Right ventricle myocardium inferior (tissue), 1 donor: Measurements from ENCODE around the gene EGF. TPM values are rescaled to one million over a fixed set of nuclear protein-coding genes. Genes with fewer than 3 reads are reported as not detected.
"Not testable (repeated sequence)": the region's sequence is repeated elsewhere in the genome, so short reads cannot be mapped to it uniquely, and the experiment has no call there.

Experiments
- ATAC-seq: fragments of 200-7000 bp; cut with Tn5 transposase; one replicate; pipeline ENCODE4 v1.9.1; 2020; ENCODE audit warnings: mild to moderate bottlenecking, moderate library complexity
- DNase-seq: peaks from one replicate; pipeline ENCODE4 v3.0.0; 2021; ENCODE audit errors: missing footprints
- intact Hi-C: fragments of 100-400 bp; cut with DNase I; formaldehyde crosslinking; loops from one replicate; pipeline ENCODE4 v1.11.0; 2022
- total RNA-seq: library from RNA; stranded (reverse); fragmentation: NEBNext Ultra II Directional; extraction: Animal tissue kit (Norgen Biotek cat#: 25700); gene quantifications from one replicate; pipeline ENCODE4 v1.2.1, GENCODE V29; 2021
- donor health status: DM: no; HTN: yes; CAD: no; lungs with severe emphysema.

EGF gene
- total RNA-seq, 1 donor from 2014 or later: 13.1 TPM

- ATAC-seq (no peak), DNase-seq (no peak)
- intact Hi-C loops: no loop called here
These were observed 2.4 kb upstream of the EGF start for GRCh38 chr4:109910256-109910655.

- intact Hi-C loops: no loop called here
- no peak for DNase-seq
- ATAC-seq: no peak
These were observed 1.0 kb downstream of the EGF start for GRCh38 chr4:109913596-109914241.

- ATAC-seq (no peak), DNase-seq (no peak)
- intact Hi-C loops: no loop called here
These were observed 1.6 kb downstream of the EGF start for GRCh38 chr4:109914322-109914721.

GRCh38 chr4:109915385-109916026 is 2.8 kb downstream of the EGF start:
- intact Hi-C loops: no loop called here
- ATAC-seq: no peak
- no peak for DNase-seq

GRCh38 chr4:109916027-109916409 is 3.3 kb downstream of the EGF start:
- intact Hi-C loops: no loop called here
- no peak for DNase-seq
- ATAC-seq: no peak

- intact Hi-C loops: no loop called here
- no peak for ATAC-seq
- DNase-seq: no peak
These were observed 8.7 kb downstream of the EGF start for GRCh38 chr4:109921384-109921808.

GRCh38 chr4:109925396-109925795 is 12.7 kb downstream of the EGF start:
- intact Hi-C loops: no loop called here
- DNase-seq (no peak), ATAC-seq (no peak)

GRCh38 chr4:109928327-109929045 is 15.8 kb downstream of the EGF start:
- DNase-seq: no peak
- intact Hi-C loops: no loop called here
- no peak for ATAC-seq

- intact Hi-C loops: no loop called here
- DNase-seq (no peak), ATAC-seq (no peak)
These were observed 17.8 kb downstream of the EGF start for GRCh38 chr4:109930464-109930863.

GRCh38 chr4:109930872-109931271 is 18.2 kb downstream of the EGF start:
- ATAC-seq: no peak
- no peak for DNase-seq
- intact Hi-C loops: no loop called here

GRCh38 chr4:109931318-109931717 is 18.6 kb downstream of the EGF start:
- DNase-seq: no peak
- intact Hi-C loops: no loop called here
- ATAC-seq: no peak

- DNase-seq, ATAC-seq, intact Hi-C loops: not testable (repeated sequence)
These were observed 24.7 kb downstream of the EGF start for GRCh38 chr4:109937352-109937751.

GRCh38 chr4:109939190-109939589 is 26.5 kb downstream of the EGF start:
- intact Hi-C loops: no loop called here
- no peak for ATAC-seq
- DNase-seq: no peak

- ATAC-seq (no peak), DNase-seq (no peak)
- intact Hi-C loops: no loop called here
These were observed 29.7 kb downstream of the EGF start for GRCh38 chr4:109942292-109942926.

GRCh38 chr4:109943745-109944144 is 31.1 kb downstream of the EGF start:
- intact Hi-C loops: no loop called here
- DNase-seq (no peak), ATAC-seq (no peak)

- intact Hi-C loops: no loop called here
- ATAC-seq (no peak), DNase-seq (no peak)
These were observed 31.9 kb downstream of the EGF start for GRCh38 chr4:109944591-109944990.

GRCh38 chr4:109945056-109945455 is 32.4 kb downstream of the EGF start:
- DNase-seq: no peak
- ATAC-seq: no peak
- intact Hi-C loops: no loop called here

GRCh38 chr4:109946120-109946519 is 33.4 kb downstream of the EGF start:
- no peak for DNase-seq
- intact Hi-C loops: no loop called here
- ATAC-seq: no peak

- ATAC-seq (no peak), DNase-seq (no peak)
- intact Hi-C loops: no loop called here
These were observed 34.8 kb downstream of the EGF start for GRCh38 chr4:109947457-109947856.

- no peak for ATAC-seq
- intact Hi-C loops: no loop called here
- no peak for DNase-seq
These were observed 35.2 kb downstream of the EGF start for GRCh38 chr4:109947918-109948317.
